ENCODE data around the gene NAALADL2. TPM values are rescaled to one million over a fixed set of nuclear protein-coding genes. Genes with fewer than 3 reads are reported as not detected.

The NAALADL2 gene
- total and polyA plus RNA-seq, 9 of the 15 experiments (the other 6 are each of a cell fraction or from before 2014, with no cell fraction given) = 0.29 to 1.1 (median 0.79) TPM; not detected in 1

GRCh38 chr3:175342196-175342595, 483.1 kb downstream of the NAALADL2 start:
- ChIA-PET POLR2A (no interaction called here), CTCF (ENCODE audit: low intra/inter-chr PET ratio) (no interaction called here)
- in situ Hi-C loops (cut with MboI) (no loop called here), intact Hi-C loops (cut with micrococcal nuclease) (no loop called here)
- Histone ChIP-seq H3K4me2 (ENCODE audit: insufficient read depth, low read length) (no peak overlapping the region), H3K36me3 (ENCODE audit: control insufficient read depth, insufficient read depth, low read length) (no peaks in the 10 kb centered on the region), H4K20me1 (replicated peaks; ENCODE audit: control insufficient read depth, insufficient read depth, low read length) (no peaks in the 10 kb centered on the region), H3K79me2 (ENCODE audit: control insufficient read depth, insufficient read depth, low read length) (no peaks in the 10 kb centered on the region), H3K27me3 (ENCODE audit: control insufficient read depth in 2 of 2, insufficient read depth in 2 of 2, low read length in 2 of 2) (no peaks in the 10 kb centered on the region), H2AFZ (ENCODE audit: low read depth, low read length) (no peak overlapping the region), H3K4me3 (no peak overlapping the region), H3K27ac (ENCODE audit: extremely low read depth, low read depth, low read length) (no peak overlapping the region), H3K9ac (ENCODE audit: insufficient read depth in 1 of 2, low read depth in 2 of 2, low read length in 2 of 2) (no peak overlapping the region), H3K9me1 (ENCODE audit: control insufficient read depth, insufficient read depth, low read length) (no peaks in the 10 kb centered on the region), H3K9me3 (replicated peaks; ENCODE audit: control insufficient read depth, insufficient read depth, low read depth, low read length) (no peaks in the 10 kb centered on the region), H3K4me1 (replicated peaks in 1 of 2; ENCODE audit: control insufficient read depth in 2 of 2, insufficient read depth in 2 of 2, low read length in 2 of 2) (no peaks in the 10 kb centered on the region)
- FAIRE-seq (no peak), DNase-seq (ENCODE audit: extremely low read depth in 1 of 4, low spot score in 3 of 4) (no peak), ATAC-seq (no peak)
- no TSS peak for BruUV-seq (replicated peaks)
- 0% methylated on average over 3 of the region's 3 CpGs for WGBS (ENCODE audit: insufficient coverage, low coverage, missing lambda C conversion rate)
- TF ChIP-seq CTBP1 (IDR thresholded peaks at IDR 0.05; ENCODE audit: borderline replicate concordance) (no peak), PRPF4 (IDR thresholded peaks at IDR 0.05; ENCODE audit: insufficient read depth, low read depth, low read length, poor library complexity, severe bottlenecking) (no peak), CGGBP1 (CRISPR knock-in tag; IDR thresholded peaks at IDR 0.05) (no peak), SIN3B (IDR thresholded peaks at IDR 0.05; ENCODE audit: low read depth) (no peak), FUS (optimal IDR thresholded peaks at IDR 0.05; ENCODE audit: low read depth, low read length) (no peak), HLTF (IDR thresholded peaks at IDR 0.05) (no peak)

- Histone ChIP-seq H3K27me3 (ENCODE audit: control insufficient read depth in 2 of 2, insufficient read depth in 2 of 2, low read length in 2 of 2) (no peaks in the 10 kb centered on the region), H3K4me2 (ENCODE audit: insufficient read depth, low read length) (no peak overlapping the region), H3K9me1 (ENCODE audit: control insufficient read depth, insufficient read depth, low read length) (no peaks in the 10 kb centered on the region), H4K20me1 (replicated peaks; ENCODE audit: control insufficient read depth, insufficient read depth, low read length) (no peaks in the 10 kb centered on the region), H3K36me3 (ENCODE audit: control insufficient read depth, insufficient read depth, low read length) (no peaks in the 10 kb centered on the region), H2AFZ (ENCODE audit: low read depth, low read length) (no peak overlapping the region), H3K4me3 (no peak overlapping the region), H3K9ac (ENCODE audit: insufficient read depth in 1 of 2, low read depth in 2 of 2, low read length in 2 of 2) (no peak overlapping the region), H3K27ac (ENCODE audit: extremely low read depth, low read depth, low read length) (no peak overlapping the region), H3K79me2 (ENCODE audit: control insufficient read depth, insufficient read depth, low read length) (no peaks in the 10 kb centered on the region), H3K4me1 (replicated peaks in 1 of 2; ENCODE audit: control insufficient read depth in 2 of 2, insufficient read depth in 2 of 2, low read length in 2 of 2) (no peaks in the 10 kb centered on the region), H3K9me3 (replicated peaks; ENCODE audit: control insufficient read depth, insufficient read depth, low read depth, low read length) (no peaks in the 10 kb centered on the region; the same call in 1 of the 2 replicates)
- in situ Hi-C loops (cut with MboI) = no loop called here
- ChIA-PET POLR2A (no interaction called here), CTCF (ENCODE audit: low intra/inter-chr PET ratio) (no interaction called here)
- no peak for ATAC-seq
- no TSS peak for BruUV-seq (replicated peaks)
- no peak for FAIRE-seq
- TF ChIP-seq ZNF57 (CRISPR knock-in tag; IDR thresholded peaks at IDR 0.05) (no peak), LCOR (CRISPR knock-in tag; IDR thresholded peaks at IDR 0.05) (no peak), TCF7L2 (IDR thresholded peaks at IDR 0.05; ENCODE audit: low read depth, low read length) (no peak)
- intact Hi-C loops (cut with micrococcal nuclease) = no loop called here
- 2% methylated on average over 3 of the region's 3 CpGs for WGBS (ENCODE audit: insufficient coverage, low coverage, missing lambda C conversion rate)
- DNase-seq (ENCODE audit: extremely low read depth in 1 of 4, low spot score in 3 of 4) = no peak
These were observed 484.8 kb downstream of the NAALADL2 start for GRCh38 chr3:175343946-175344345.
